GM18858 (cell line): ENCODE data around the gene HSPA14.
A peak's percentile ranks its signal among the peaks of the same experiment; 100 is the strongest.
"Not testable (repeated sequence)": the region's sequence is repeated elsewhere in the genome, so short reads cannot be mapped to it uniquely, and the experiment has no call there.

Experiments used
- ATAC-seq: cut with Tn5 transposase; IDR thresholded peaks from one replicate; pipeline ENCODE4 v1.9.1; 2021; ENCODE audit not compliant: unreplicated experiment

Gene HSPA14, protein sequence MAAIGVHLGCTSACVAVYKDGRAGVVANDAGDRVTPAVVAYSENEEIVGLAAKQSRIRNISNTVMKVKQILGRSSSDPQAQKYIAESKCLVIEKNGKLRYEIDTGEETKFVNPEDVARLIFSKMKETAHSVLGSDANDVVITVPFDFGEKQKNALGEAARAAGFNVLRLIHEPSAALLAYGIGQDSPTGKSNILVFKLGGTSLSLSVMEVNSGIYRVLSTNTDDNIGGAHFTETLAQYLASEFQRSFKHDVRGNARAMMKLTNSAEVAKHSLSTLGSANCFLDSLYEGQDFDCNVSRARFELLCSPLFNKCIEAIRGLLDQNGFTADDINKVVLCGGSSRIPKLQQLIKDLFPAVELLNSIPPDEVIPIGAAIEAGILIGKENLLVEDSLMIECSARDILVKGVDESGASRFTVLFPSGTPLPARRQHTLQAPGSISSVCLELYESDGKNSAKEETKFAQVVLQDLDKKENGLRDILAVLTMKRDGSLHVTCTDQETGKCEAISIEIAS

DNA sequence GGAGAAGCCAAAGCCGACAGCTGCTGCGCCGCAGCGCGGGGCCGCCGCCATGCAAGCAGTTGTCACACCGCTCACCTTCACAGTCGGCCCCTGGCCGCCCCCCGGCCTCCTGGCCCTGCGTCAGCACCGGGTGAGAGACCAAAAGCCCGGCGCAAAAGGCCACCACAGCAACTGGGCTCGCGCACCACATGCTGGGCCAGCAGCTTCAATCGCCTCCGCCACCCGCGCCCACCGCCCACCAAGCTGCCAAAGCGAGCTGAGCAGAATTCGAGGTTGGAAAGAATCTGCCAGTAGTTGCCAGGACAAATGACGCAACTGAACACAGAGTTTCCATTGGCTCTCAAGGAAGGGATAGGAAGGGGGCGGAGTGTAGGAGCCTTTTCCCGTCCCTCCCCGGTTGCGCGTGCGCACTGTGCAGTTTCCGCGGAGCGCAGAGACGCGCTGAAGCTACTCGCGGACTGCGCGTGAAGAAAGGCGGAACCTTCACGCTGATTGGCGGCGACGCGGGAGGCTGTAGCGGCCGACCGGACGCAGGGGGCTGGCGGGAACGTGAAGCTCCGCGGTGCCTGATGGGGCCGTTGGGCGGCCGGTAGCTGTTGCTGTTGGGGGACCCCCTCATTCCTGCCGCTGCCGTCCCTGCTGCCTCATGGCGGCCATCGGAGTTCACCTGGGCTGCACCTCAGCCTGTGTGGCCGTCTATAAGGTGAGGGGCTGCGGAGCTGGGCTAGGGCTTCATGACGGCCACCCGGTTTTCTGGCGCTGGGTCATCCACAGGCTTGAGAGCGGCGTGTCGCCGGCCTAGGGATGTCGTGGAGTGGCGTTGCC is at the start of gene HSPA14, which contains the start of the genes CDNF and MSANTD7:
HSPA14 (plus strand) TSS at position 550 of the 825 bp plus-strand sequence; CDS start at position 647, 97 bp downstream.
CDNF (minus strand) TSS at position 281 of the 825 bp plus-strand sequence; CDS start at position 190, 91 bp downstream.
MSANTD7 (plus strand) TSS at position 550 of the 825 bp plus-strand sequence. CDS start 3,979 bp downstream, outside the sequence.
- ATAC-seq = peak; percentile 90

DNA sequence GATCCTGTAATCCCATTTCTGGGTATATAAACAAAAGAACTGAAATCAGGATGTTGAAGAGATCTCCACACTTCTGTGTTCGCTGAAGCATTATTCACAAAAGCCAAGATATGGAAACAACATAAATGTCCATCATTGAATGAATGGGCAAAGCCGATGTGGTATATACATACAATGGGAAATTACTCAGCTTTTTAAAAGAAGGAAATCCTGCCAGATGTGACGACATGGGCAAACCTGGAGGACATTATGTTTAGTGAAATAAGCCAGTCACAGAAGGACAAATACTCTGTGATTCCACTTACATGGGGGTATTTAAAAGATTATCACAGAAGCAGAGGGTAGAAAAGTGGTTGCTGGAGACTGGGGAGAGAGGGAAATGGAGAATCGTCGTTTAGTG is 39.5 kb upstream of the HSPA14 start:
- no peak for ATAC-seq

DNA sequence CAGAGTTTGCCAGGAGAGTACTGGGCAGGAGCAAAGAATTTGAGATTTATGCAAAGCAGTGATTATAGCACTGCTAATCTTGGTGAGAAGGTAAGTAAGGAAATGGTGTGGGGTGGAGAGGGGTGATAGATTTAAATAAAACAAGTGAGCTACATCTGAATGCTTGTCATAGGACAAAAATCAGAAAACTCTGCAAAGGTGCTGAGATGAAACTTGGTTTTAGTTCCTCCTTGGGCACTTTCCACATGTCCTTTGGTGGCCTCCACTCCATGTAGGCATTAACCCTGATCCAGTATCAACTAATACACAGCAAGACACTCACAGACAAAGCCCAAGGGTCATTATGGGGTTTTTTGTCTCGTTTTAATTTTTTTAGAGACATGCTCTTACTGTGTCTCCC is 37.7 kb upstream of the HSPA14 start:
- no peak for ATAC-seq

DNA sequence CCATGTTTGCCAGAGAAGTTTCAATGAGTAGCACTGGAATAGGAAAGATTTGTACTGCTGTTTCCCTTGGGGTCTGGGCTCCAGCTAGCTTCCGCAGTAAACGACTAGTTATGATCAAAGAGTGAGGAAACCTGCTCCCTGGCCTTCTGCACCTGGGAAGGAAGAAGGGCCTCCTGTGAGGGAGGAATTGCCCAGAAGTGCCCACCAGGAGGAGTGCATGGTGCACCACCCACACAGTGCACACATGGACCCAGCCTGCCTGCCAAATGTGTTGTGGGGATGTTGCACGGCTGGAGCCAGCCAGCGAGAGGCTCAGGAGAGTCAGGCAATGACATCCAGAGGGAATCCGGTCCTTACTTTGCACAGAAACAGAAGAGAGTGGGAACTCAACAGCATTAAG is 36.4 kb upstream of the HSPA14 start:
- ATAC-seq = no peak

DNA sequence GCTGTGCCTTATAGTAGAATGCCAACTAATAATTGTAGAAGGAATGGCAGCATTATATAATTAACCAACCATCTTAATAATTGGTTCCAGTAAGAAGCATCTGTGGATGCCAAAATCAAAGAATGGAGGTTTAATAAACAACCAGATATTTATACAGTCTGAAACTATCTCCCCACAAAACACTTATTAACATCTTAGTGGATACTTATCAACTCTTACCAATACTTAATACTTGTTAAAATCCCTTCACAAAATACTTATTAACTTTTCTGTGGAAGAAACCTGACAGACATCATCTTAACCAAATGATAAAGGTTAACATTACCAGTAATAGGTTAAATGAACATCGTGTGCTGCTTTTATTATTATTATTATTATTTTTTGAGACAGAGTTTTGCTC is 34.3 kb upstream of the HSPA14 start:
- ATAC-seq = no peak

DNA sequence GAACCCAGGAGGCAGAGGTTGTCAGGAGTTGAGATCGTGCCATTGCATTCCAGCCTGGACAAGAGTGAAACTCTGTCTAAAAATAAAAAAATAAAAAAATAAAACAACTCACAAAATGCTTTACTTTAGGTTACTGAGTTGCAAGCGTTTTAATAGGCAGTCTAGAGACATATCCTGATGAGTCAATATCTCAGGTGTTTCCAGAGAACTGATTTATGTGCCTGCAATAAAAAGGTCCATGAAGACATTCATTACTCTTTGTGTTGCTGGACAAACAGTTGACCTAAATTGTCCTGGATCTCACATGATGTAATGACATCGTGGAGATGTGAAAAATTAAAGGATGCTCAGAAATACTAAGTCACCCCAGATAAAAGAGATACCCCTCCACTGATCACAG is 31.8 kb upstream of the HSPA14 start:
- no peak for ATAC-seq

DNA sequence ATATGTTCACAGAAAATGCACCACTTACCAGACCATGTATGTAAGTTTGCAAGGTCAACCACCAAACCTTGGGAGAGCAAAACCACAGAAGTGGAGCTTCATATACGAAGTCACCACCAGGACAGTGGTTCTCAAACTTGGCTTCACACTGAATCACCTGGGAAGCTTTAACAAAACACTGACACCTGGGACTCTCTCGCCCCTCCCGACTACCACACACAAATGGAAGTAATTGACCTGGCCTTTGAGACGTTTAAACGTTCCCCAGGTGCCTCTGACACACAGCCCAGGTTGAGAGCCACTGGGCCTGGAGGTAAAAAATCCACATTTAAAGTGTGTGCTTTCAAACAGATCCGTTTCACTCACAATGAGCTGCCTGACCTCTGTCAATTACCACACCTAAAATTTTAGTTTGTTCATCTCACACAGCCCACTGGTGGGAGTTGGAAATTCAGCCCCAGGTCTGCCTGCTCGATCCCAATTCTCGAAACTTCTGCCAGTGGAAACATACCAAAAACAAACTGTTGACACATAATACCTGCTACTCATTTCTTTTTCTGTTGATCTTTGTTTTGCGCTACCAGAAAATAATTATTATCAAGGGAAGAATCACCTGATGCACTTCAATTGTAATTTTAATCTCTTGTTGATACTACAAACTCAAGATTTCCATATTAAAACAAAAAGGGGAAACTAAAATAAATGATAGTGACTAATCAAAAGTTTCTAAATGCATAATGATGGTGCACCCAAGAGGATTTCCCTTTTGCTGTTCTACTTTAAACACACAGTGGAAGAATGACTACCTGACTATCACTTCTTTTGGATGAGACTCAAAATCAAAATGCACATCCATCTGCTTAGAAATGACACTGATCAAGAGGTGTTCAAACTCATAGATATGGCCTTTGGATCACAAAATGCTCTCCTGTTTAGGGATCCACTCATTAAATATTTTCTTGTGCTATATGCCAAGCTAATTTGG is 26.8 kb upstream of the HSPA14 start:
- no peak for ATAC-seq

DNA sequence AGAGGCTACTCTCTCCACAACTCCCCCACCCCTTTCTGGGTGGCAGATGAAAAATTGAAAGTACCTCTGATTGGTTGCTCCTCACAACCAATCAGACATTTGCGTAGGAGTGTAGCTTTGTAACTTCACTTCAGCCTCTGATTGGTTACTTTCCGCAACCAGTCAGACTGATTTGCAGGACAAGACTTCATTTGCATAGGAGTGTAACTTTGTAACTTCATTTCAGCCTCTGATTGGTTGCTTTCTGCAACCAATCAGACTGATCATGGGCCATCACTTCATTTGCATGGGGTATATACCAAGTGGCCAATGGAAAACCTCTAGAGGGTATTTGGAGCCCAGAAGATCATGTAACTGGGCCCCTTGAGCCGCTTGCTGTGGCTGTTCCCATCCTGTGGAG is 25.8 kb upstream of the HSPA14 start:
- no peak for ATAC-seq

DNA sequence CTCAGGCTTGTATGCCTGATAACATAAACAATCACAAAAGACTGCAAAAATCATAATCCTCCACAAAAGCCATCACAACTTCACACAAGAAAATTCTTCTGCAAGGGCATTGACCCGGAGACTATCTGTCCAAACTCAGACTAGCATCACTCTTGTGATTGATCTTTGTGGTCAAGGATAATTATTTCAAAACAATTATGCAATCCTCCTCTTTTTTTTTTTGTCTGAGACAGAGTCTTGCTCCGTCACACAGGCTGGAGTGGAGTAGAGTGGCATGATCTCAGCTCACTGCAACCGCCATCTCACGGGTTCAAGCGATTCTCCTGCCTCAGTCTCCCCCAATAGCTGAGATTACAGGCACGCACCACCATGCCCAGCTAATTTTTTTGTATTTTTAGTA is 22.4 kb upstream of the HSPA14 start:
- no peak for ATAC-seq

DNA sequence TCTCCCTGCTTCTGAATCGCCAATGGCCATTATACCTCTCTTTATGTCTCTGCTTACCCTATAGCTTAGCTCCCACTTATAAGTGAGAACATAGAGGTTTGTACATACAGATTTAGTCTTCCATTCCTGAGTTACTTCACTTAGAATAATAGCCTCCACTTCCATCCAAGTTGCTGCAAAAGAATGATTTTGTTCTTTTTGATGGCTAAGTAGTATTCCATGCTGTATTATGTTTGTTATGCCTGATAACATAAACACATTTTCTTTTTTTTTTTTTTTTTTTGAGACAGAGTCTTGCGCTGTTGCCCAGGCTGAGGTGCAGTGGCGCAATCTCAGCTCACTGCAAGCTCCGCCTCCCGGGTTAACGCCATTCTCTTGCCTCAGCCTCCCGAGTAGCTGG is 21.4 kb upstream of the HSPA14 start:
- ATAC-seq = not testable (repeated sequence)

DNA sequence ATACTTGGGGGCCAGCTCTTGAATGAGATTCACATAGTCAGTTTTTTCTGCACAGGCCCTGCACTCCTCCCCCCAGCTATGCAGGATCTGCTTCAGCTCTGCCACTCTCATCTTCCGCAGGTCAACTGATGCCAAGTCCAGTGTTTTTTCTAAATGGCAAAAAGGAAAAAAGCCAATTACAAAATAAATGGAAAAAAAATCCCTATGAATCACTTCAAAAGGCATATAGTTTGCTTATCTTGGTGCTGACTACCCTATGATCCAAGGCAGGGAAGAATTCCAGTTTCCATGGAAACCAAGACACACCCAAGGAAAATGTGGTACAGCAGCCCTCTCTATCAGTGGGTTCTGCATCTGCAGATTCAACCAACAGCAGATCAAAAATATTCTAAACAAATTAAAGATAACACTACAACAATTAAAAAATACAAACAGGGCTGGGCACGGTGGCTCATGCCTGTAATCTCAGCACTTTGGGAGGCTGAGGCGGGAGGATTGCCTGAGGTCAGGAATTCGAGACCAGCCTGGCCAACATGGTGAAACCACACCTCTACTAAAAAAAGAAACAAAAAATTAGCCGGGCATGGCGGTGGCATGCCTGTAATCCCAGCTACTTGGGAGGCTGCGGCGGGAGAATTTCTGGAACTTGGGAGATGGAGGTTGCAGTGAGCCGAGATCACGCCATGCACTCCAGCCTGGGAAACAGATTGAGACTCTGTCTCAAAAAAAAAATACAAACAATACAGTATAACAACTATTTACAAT is 17.9 kb upstream of the HSPA14 start:
- no peak for ATAC-seq

DNA sequence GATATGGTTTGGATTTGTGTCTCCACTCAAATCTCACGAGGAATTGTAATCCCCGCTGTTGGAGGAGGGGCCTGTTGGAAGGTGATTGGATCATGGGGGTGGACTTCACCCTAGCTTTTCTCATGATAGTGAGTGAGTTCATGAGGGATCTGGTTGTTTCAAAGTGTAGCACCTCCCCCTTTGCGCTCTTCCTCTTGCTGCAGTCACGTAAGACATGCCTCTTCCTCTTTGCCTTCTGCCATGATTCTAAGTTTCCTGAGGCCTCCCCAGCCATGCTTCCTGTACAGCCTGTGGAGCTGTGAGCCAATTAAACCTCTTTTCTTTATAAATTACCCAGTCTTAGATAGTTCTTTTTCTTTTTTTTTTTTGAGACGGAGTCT is 17.3 kb upstream of the HSPA14 start:
- no peak for ATAC-seq

DNA sequence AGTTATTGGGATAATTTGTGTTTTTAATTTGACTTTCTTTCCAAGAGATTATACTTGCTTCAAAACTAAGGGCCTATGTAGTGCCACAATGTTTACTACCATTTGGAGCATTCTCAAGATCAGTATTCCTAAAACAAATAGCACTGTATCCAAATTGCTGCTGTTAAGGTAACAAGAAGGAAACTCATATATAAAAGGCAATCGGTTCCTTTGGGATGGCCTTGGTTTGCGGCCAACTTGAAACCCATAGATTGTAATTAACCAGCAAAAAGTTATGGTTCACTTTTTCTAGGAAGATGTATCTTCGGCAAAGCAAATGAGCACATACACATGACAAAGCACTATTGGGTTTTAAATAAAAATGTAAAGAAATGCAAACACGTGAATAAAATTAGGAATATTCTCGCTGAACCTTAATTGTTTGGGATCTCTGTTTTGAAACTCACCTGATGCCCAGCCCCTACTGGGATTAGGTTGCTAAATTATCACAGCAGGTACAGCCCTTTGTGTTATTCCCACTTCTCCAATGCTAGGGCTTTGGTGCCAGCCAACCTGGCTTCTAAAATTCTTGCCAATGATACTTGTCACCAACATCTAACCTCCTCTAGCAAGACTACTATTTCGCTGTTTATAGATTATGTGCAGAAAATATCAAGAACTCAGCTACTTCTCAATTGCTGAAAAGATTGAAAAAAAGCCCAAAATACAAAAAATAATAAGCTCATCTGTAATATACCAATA is 16.3 kb upstream of the HSPA14 start:
- no peak for ATAC-seq

DNA sequence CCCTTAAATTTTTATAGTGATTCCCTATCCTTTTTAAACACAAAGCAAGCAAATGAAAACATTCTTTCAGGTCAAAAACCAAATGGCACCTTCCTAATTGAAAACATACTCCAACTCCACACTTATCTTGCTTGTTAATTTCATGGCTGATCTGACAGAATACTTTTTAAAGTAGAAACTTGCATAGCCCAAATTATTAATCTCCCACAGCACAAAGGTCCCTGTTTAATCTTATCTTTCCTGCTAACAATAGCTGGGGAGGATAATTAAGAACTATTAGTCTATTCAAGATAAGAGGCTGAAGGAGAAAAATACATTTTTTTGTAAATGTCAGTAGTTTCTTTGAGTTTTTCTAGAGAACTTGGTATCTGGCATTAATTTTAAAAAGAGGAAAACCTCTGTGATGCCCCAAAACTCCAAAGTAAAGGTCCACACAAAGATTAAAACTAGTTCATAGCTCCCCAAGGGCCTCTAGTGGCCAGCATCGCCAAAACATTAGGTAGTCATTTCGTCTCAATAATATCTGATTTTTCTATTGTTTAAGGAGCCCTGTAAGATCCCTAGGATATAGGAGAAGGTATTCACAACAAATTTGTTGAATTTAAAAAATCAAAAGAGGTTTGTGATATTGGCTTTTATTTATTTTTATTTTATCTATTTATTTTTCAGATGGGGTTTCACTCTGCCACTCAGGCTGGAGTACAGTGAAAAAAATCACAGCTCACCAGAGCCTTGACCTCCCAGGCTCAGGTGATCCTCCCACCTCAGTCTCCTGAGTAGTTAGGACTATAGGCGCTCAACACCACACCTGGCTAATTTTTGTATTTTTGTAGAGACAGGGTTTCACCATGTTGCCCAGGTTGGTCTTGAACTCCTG is 15.0 kb upstream of the HSPA14 start:
- ATAC-seq = no peak

DNA sequence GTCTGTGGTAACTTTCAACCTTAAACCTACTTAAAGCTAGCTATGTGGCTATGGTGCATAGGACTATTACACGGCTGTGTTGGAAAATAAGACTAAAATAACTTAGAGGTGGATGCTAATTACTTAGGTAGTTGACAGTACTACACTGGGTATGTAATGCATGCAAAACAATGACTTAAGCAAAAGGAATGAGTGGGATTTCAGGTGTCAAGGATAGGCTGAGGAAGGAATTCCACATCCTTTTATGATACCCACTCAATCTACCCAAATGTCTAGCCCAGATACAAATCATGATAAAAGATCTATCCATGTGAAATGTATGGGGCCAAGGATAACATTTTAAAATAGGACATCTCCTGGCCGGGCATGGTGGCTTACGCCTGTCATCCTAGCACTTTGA is 14.1 kb upstream of the HSPA14 start:
- ATAC-seq = no peak

DNA sequence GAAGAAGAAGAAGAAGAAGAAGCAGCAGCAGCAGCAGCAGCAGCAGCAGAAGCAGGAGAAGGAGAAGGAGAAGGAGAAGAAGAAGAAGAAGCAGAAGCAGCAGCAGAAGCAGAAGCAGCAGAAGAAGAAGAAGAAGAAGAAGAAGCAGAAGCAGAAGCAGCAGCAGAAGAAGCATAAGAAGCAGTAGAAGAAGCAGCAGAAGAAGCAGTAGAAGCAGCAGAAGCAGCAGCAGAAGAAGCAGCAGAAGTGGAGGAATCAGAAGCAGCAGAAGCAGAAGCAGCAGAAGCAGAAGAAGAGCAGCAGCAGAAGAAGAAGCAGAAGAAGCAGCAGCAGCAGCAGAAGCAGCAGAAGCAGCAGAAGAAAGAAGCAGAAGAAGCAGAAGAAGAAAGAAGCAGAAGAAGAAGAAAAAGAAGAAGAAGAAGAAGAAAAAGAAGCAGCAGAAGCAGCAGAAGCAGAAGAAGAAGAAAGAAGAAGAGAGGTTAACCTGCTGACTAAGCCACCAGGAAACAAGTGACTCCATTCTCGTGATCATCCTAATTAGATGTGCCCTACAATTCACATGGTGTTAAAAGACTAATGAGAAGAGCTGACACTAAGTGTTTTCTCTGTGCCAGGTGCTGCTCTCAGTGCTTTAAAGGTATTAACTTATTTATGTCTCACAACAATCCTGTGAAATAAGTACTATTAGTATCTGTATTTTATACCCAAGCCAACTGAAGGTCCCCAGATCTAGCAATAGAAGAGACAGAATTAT is 11.9 kb upstream of the HSPA14 start:
- ATAC-seq = no peak

DNA sequence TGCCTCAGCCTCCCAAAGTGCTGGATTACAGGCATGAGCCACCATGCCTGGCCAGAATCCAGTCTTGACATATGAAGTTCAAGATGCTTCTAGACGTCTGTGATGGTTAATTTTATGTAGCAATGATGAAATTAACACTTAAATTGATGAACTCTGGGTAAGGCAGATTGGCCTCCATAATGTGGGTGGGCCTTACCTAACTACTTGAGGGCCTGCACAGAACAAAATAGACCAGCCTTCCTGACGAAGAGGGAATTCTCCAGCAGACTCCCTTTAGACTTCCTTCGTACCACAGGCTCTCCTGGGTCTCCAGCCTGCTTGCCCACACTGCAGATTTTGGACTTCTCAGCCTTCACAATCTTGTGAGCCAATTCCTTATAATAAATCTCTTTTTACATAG is 5.0 kb upstream of the HSPA14 start:
- ATAC-seq = no peak
